ENCODE data around the gene CUTA.

DNA sequence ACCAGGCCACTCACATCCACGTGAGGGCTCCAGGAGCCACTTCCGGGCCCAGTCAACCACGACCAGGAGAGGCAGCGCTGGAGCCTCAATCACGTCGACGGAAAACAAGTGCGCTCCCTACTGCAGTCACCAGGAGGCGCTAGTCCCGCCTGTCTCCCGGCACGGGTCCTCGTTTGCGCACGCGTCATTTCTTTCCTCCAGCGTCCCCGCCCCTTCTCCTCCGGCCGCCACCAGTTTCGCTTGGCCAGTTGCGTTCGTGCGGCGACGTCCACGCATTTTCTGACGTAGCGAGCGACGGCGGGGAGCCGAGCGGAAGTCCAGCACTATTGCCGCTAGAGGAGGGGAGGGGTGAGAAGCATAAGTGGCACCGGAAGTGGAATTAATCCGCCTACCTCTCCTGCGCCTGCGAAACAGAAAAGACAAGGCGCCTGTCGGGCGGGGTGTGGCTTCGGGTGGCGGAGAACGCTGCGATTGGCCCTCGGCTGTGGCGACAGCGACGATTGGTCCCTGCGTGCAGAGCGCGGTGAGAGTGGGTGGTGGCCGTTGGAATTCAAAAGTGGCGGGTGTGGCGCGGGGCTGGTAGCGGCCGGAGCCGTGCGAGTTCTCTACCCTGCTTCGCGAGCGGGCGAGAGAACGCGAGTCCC is 26.5 kb downstream of the CUTA start, which contains the start of gene KIFC1:
- TF ChIP-seq, protein P1, sequence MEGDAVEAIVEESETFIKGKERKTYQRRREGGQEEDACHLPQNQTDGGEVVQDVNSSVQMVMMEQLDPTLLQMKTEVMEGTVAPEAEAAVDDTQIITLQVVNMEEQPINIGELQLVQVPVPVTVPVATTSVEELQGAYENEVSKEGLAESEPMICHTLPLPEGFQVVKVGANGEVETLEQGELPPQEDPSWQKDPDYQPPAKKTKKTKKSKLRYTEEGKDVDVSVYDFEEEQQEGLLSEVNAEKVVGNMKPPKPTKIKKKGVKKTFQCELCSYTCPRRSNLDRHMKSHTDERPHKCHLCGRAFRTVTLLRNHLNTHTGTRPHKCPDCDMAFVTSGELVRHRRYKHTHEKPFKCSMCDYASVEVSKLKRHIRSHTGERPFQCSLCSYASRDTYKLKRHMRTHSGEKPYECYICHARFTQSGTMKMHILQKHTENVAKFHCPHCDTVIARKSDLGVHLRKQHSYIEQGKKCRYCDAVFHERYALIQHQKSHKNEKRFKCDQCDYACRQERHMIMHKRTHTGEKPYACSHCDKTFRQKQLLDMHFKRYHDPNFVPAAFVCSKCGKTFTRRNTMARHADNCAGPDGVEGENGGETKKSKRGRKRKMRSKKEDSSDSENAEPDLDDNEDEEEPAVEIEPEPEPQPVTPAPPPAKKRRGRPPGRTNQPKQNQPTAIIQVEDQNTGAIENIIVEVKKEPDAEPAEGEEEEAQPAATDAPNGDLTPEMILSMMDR (conservative IDR thresholded peaks at IDR 0.05; ENCODE audit: low read length): peak; percentile 87
- TF ChIP-seq EZH2phosphoT487 (IDR thresholded peaks at IDR 0.05; ENCODE audit: borderline replicate concordance, low read depth, low read length): no peak

Data from OCI-LY7 (cell line).